HepG2 (cell line): ENCODE data around the gene MIF4GD. TPM values are rescaled to one million over a fixed set of nuclear protein-coding genes. Genes with fewer than 3 reads are reported as not detected.

Experiments used
- ADNP ChIP-seq: sonication (generic); formaldehyde crosslinking; IDR thresholded peaks from 2 replicates; pipeline ENCODE4 v1.4.0; 2020; ENCODE audit warnings: missing genetic modification reagents
- CENPX ChIP-seq: sonication (generic); formaldehyde crosslinking; IDR thresholded peaks from 2 replicates; pipeline ENCODE4 v1.9.0; 2021; ENCODE audit warnings: mild to moderate bottlenecking, missing genetic modification reagents, moderate library complexity
- EEA1 ChIP-seq: sonication (generic); formaldehyde crosslinking; IDR thresholded peaks from 2 replicates; pipeline ENCODE4 v1.5.1; 2020; ENCODE audit warnings: mild to moderate bottlenecking, missing genetic modification reagents, borderline replicate concordance
- FOXM1 ChIP-seq: sonication (generic); formaldehyde crosslinking; IDR thresholded peaks from 2 replicates; pipeline ENCODE4 v1.5.0; 2020; ENCODE audit warnings: missing genetic modification reagents
- GATAD1 ChIP-seq: IDR thresholded peaks from 2 replicates; pipeline ENCODE4 v1.6.1; 2016; ENCODE audit warnings: missing genetic modification reagents, missing compliant biosample characterization
- GMEB2 ChIP-seq: IDR thresholded peaks from 2 replicates; pipeline ENCODE4 v1.6.1; 2016; ENCODE audit warnings: missing biosample characterization, missing genetic modification reagents, low read depth
- HIC2 ChIP-seq: sonication (generic); formaldehyde crosslinking; IDR thresholded peaks from 2 replicates; pipeline ENCODE4 v1.9.0; 2022; ENCODE audit warnings: low read depth, missing genetic modification reagents
- JARID2 ChIP-seq: sonication (generic); formaldehyde crosslinking; IDR thresholded peaks from 2 replicates; pipeline ENCODE4 v1.8.1; 2023; ENCODE audit warnings: missing genetic modification reagents, inconsistent platforms; ENCODE audit not compliant: insufficient replicate concordance
- MLLT10 ChIP-seq: sonication (generic); formaldehyde crosslinking; IDR thresholded peaks from 2 replicates; pipeline ENCODE4 v1.4.0; 2020; ENCODE audit warnings: missing genetic modification reagents
- NR1H2 ChIP-seq: sonication (generic); formaldehyde crosslinking; IDR thresholded peaks from 2 replicates; pipeline ENCODE4 v1.8.1; 2022; ENCODE audit warnings: low read depth, missing genetic modification reagents, borderline replicate concordance
- PITX1 ChIP-seq: sonication (generic); formaldehyde crosslinking; IDR thresholded peaks from 2 replicates; pipeline ENCODE4 v1.5.1; 2020; ENCODE audit warnings: mild to moderate bottlenecking, missing genetic modification reagents
- RFXAP ChIP-seq: sonication (generic); formaldehyde crosslinking; IDR thresholded peaks from 2 replicates; pipeline ENCODE4 v1.4.0; 2020; ENCODE audit warnings: missing genetic modification reagents, borderline replicate concordance
- SP4 ChIP-seq: sonication (generic); formaldehyde crosslinking; IDR thresholded peaks from 2 replicates; pipeline ENCODE4 v1.8.1; 2023; ENCODE audit warnings: mild to moderate bottlenecking, missing genetic modification reagents
- ZBTB1 ChIP-seq: sonication (generic); formaldehyde crosslinking; IDR thresholded peaks from 2 replicates; pipeline ENCODE4 v1.4.0; 2020; ENCODE audit warnings: missing genetic modification reagents, borderline replicate concordance
- ZNF20 ChIP-seq: sonication (generic); formaldehyde crosslinking; IDR thresholded peaks from 2 replicates; pipeline ENCODE4 v1.4.0; 2020; ENCODE audit warnings: mild to moderate bottlenecking, moderate library complexity, missing genetic modification reagents
- ZNF24 ChIP-seq: fragments of 450-650 bp; IDR thresholded peaks from 2 replicates; pipeline ENCODE4 v1.6.1; 2017; ENCODE audit warnings: antibody characterized with exemption, mild to moderate bottlenecking
- ZNF333 ChIP-seq: sonication (generic); formaldehyde crosslinking; IDR thresholded peaks from 2 replicates; pipeline ENCODE4 v1.4.0; 2020; ENCODE audit warnings: mild to moderate bottlenecking, missing genetic modification reagents, borderline replicate concordance
- ZNF574 ChIP-seq: sonication (generic); formaldehyde crosslinking; IDR thresholded peaks from 2 replicates; pipeline ENCODE4 v1.4.0; 2020; ENCODE audit warnings: missing genetic modification reagents
- ZNF589 ChIP-seq: sonication (generic); formaldehyde crosslinking; conservative IDR thresholded peaks from 2 replicates; pipeline ENCODE4 v1.8.0; 2022; ENCODE audit warnings: mild to moderate bottlenecking, moderate library complexity, missing genetic modification reagents
- ZNF597 ChIP-seq: sonication (generic); formaldehyde crosslinking; IDR thresholded peaks from 2 replicates; pipeline ENCODE4 v1.5.0; 2020; ENCODE audit warnings: missing genetic modification reagents
- ZNF674 ChIP-seq: sonication (generic); formaldehyde crosslinking; IDR thresholded peaks from 2 replicates; pipeline ENCODE4 v1.5.0; 2020; ENCODE audit warnings: low read depth, mild to moderate bottlenecking, missing genetic modification reagents
- ZNF883 ChIP-seq: sonication (generic); formaldehyde crosslinking; IDR thresholded peaks from 2 replicates; pipeline ENCODE4 v1.5.1; 2020; ENCODE audit warnings: mild to moderate bottlenecking, missing genetic modification reagents; ENCODE audit errors: not compliant biosample characterization
- ZSCAN22 ChIP-seq: sonication (generic); formaldehyde crosslinking; IDR thresholded peaks from 2 replicates; pipeline ENCODE4 v1.4.0; 2020; ENCODE audit warnings: mild to moderate bottlenecking, missing genetic modification reagents
- polyA plus RNA-seq, 8 experiments: library from polyadenylated mRNA; depleted of rRNA in 3 of 8; stranded (reverse) in 7 of 8; unstranded in 1 of 8; fragments of >200 nt; fragmentation: Illumina TruSeq in 4 of 8; extraction: Trizol in 4 of 8; gene quantifications; 2 replicates each; pipeline versions ENCODE4 v1.2.1 to v1.2.3, GENCODE V29; 2011 to 2016; ENCODE audit warnings: low read depth in 4 of 8, missing spikeins in 1 of 8, mixed read lengths in 1 of 8; ENCODE audit not compliant: insufficient read depth in 1 of 8
- total RNA-seq, 5 experiments: library from RNA; depleted of rRNA; stranded (reverse); fragments of >200 nt; fragmentation: Illumina TruSeq; extraction: Trizol; gene quantifications; 2 replicates each; pipeline ENCODE4 v1.2.3, GENCODE V29; 2016; ENCODE audit warnings: low read depth in 1 of 5

The MIF4GD gene
- total and polyA plus RNA-seq, 2 of the 13 experiments (the other 11 are each of a cell fraction or from before 2014, with no cell fraction given): 14.0 to 28.0 TPM

- TF ChIP-seq ZNF574: peak; percentile 65
- TF ChIP-seq ZNF674 (CRISPR knock-in tag): no peak
- peak; percentile 60; the same call in 1 of the 2 replicates for TF ChIP-seq HIC2
- no peak for TF ChIP-seq EEA1 (CRISPR knock-in tag)
- TF ChIP-seq ZNF589 (CRISPR knock-in tag): no peak
- TF ChIP-seq ZNF24: no peak
- TF ChIP-seq NR1H2 (CRISPR knock-in tag): no peak
- TF ChIP-seq FOXM1: no peak
- TF ChIP-seq ZNF883 (CRISPR knock-in tag): no peak
- peak; percentile 93 for TF ChIP-seq PITX1 (CRISPR knock-in tag)
- TF ChIP-seq CENPX (CRISPR knock-in tag): no peak
- no peak for TF ChIP-seq ZNF333 (CRISPR knock-in tag)
- TF ChIP-seq JARID2: no peak
- no peak for TF ChIP-seq MLLT10 (CRISPR knock-in tag)
- TF ChIP-seq ZNF20 (CRISPR knock-in tag): no peak
- no peak for TF ChIP-seq SP4 (CRISPR knock-in tag)
- TF ChIP-seq GMEB2 (CRISPR knock-in tag): no peak
- peak; percentile 82; the same call in 1 of the 2 replicates for TF ChIP-seq RFXAP (CRISPR knock-in tag)
- no peak for TF ChIP-seq ZSCAN22
- TF ChIP-seq ZBTB1: no peak
- TF ChIP-seq GATAD1: peak; percentile 26; the same call in 1 of the 2 replicates
- TF ChIP-seq ZNF597 (CRISPR knock-in tag): no peak
- no peak for TF ChIP-seq ADNP (CRISPR knock-in tag)
These were observed 24.4 kb upstream of the MIF4GD start (continued) for GRCh38 chr17:75295201-75296158.
